NCI-H748 (cell line): ENCODE measurements around the gene FAM111A.
"Not testable (repeated sequence)": the region's sequence is repeated elsewhere in the genome, so short reads cannot be mapped to it uniquely, and the experiment has no call there.

ENCODE experiments used
- DNase-seq: peaks from one replicate; lab custom pipeline; 2025; ENCODE audit not compliant: unreplicated experiment; lab: John Stamatoyannopoulos, UW

Gene FAM111A, protein sequence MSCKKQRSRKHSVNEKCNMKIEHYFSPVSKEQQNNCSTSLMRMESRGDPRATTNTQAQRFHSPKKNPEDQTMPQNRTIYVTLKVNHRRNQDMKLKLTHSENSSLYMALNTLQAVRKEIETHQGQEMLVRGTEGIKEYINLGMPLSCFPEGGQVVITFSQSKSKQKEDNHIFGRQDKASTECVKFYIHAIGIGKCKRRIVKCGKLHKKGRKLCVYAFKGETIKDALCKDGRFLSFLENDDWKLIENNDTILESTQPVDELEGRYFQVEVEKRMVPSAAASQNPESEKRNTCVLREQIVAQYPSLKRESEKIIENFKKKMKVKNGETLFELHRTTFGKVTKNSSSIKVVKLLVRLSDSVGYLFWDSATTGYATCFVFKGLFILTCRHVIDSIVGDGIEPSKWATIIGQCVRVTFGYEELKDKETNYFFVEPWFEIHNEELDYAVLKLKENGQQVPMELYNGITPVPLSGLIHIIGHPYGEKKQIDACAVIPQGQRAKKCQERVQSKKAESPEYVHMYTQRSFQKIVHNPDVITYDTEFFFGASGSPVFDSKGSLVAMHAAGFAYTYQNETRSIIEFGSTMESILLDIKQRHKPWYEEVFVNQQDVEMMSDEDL

GRCh38 chr11:59142530-59143507 lies at the start of gene FAM111A:
TSS of gene FAM111A (plus strand) at chr11:59142856. CDS start at chr11:59148873, 6,017 bp downstream.
- peak; percentile 93 for DNase-seq

- not testable (repeated sequence) for DNase-seq
These were observed 49.1 kb upstream of the FAM111A start for GRCh38 chr11:59093576-59093975.

DNA sequence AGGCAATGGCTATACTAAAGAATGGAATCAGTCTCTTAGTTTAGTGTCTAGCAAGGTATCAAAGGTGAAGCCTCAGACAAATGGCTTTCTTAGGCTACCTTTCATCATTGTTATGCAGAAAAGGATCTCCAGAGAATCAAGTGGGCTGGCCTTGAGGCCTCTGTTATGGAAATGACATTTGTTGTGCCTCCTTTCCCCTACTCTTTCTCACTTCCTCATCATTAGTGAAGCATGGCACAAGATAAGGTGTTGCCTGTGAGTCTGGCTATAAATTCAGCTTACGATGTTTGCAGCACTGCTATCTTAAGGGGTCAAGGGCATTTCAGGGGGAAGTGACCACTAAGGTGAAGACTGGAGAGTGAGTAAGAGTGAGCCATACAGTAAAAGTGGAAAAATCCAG lies 47.4 kb upstream of the FAM111A start:
- not testable (repeated sequence) for DNase-seq

DNA sequence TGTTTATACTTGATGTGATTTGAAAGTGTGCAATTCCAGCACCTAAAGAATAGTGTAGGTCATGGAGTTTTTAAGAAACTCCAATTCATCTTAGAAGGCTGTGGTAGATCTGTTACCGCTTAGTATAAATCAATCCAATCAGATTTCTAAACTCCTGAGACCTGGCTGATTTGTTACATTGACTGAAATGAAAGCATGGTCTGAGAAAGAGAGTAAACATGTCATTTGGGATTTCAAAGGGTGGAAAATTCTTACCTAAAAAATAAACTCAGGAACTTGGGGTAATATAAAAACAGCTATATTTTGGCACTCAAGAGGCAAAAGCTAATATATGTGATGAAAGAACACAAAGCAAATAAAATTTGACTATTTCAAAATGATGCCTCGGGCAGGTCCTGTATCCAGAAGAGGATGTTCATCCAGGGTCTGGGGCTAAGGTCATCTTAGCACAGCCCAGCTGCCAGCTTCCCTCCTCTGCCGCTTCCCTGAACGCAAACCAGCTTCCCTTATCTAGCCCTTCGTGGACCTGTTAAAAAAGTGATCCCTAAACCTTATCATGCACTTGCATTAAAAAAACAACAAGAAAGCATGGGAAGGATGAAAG lies 46.6 kb upstream of the FAM111A start:
- DNase-seq: not testable (repeated sequence)

DNA sequence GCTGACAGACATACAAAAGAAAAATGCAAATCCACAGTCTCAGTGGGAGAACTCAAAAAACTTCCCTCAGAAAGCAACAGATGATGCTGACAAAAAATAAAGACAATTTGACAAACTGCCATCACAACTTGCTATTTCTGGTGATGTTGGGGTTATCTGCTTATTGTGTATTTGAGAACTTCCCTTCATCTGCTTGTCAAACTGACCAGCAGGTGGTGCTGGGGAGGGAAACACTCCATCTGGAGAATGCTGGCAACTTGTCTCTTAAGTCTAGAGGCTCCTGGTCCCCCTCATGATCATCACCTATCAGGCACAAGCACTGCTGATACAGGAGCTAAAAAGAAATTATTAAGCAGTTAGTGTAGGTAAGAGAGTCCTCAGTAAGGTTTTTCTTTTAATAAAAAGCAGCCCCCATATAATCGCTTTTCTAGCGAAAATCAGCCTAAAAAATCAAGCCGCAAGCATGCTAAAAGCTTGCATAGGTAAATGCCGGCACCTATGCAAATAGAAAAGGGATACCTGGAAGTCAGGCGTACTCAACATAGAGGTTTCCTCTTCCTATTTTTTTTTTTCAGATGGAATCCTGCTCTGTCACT lies 45.4 kb upstream of the FAM111A start:
- DNase-seq: peak; percentile 50

GRCh38 chr11:59097938-59098337 lies 44.7 kb upstream of the FAM111A start:
- DNase-seq: not testable (repeated sequence)

DNA sequence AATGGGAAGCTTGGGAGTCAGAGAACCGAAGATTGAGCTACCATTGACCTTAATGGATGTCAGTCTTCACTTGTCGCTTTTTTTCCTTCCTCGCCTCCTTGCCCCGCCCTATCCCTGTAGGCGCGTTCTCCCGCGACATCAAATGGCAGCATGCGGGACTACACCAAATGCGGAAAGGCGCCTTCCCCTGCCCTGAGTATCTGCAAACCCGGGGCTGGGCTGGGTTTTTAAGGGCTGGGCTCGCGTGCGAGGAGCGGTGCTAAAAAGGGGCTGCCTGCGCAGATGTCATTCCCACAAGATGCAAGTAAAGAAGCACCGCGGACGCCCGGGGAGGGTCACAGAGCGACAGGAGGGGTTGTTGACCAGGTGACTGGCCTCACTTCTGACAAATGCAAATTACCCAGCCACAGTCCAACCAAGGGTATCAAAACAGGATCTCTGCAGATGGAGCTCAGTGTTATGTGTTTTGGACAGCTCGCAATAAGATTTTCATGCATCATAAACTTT lies 40.3 kb upstream of the FAM111A start:
- DNase-seq: peak; percentile 74

- peak; percentile 99 for DNase-seq
These were observed 36.0 kb upstream of the FAM111A start, which contains the start of gene FAM111B for GRCh38 chr11:59106363-59107336. TSS of gene FAM111B (plus strand) at chr11:59107237. CDS start at chr11:59109626, 2,389 bp downstream.

GRCh38 chr11:59107721-59108120 lies 34.9 kb upstream of the FAM111A start:
- DNase-seq: peak; percentile 44

DNA sequence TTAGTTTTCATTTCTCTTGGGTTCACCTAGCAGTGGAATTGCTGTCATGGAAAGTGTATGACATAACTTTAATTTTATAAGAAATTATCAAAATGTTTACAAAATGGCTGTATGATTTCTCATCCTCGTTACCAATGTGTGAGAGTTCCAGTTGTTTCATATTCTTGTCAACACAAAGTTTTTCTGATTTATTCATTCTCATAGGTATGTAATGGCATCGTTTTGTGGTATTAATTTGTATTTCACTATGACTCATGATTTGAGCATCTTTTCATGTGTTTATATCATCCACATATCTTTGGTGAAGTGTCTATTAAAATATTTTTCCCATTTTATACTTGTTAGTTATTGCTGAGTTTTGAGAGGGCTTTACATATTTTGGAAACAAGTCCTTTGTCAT lies 30.2 kb upstream of the FAM111A start:
- DNase-seq: no peak

- DNase-seq: no peak
These were observed 28.3 kb upstream of the FAM111A start for GRCh38 chr11:59114344-59114743.

DNA sequence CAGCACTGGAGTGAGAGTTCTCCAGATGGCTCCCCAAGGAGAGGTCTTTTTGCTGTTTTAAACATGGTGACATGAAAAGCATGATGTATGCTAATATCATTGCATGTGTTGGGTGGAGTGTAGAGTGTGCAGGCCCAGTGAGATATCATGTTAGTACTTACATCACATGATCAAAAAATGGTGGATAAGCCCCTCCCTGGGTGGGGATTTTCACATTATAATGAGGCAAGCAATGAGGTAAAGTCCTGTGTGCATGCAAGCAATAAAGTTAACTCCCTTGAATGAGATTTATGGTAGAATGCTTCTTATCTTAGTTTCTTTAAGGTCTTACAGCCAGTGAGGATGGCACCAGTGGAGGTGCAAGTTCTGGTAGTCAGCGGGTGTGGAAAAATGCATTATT lies 27.1 kb upstream of the FAM111A start:
- DNase-seq: no peak

DNA sequence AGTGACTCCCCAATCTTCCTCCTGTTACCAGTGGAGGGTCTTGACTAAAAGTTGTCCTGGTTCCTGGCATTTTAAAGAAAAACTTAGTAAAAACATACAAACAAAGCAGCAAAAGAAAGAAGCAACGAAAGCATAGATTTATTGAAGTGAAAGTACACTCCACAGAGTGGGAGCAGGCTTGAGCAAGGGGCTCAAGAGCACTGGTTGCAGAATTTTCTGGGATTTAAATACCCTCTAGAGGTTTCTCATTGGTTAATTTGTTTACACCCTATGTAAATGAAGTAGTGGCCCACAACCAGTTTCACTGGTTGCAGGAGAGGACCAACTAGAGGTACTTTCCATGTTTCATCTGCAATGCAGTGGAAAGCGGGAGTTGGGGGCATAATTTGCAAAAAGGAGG lies 24.9 kb upstream of the FAM111A start:
- DNase-seq: no peak

- DNase-seq: no peak
These were observed 22.8 kb upstream of the FAM111A start for GRCh38 chr11:59119826-59120225.

- peak; percentile 79 for DNase-seq
These were observed 6.8 kb upstream of the FAM111A start for GRCh38 chr11:59135648-59136461.

GRCh38 chr11:59136551-59136950 lies 6.1 kb upstream of the FAM111A start:
- DNase-seq: not testable (repeated sequence)

- DNase-seq: no peak
These were observed 5.5 kb upstream of the FAM111A start for GRCh38 chr11:59137190-59137589.

GRCh38 chr11:59138643-59139042 lies 4.0 kb upstream of the FAM111A start:
- no peak for DNase-seq
